Duodenal mucosa (tissue), 2 donors: ENCODE measurements around the gene TPSAB1.
"Not testable (repeated sequence)": the region's sequence is repeated elsewhere in the genome, so short reads cannot be mapped to it uniquely, and the experiment has no call there.

ENCODE experiments used
- H3K27ac ChIP-seq: one replicate; pipeline ENCODE4 v1.7.0; 2013; ENCODE audit warnings: low read depth, low read length
- H3K27me3 ChIP-seq, 2 donors: one replicate each; pipeline ENCODE4 v1.7.0; 2013; ENCODE audit warnings: low read length in 2 of 2, control low read depth in 1 of 2; ENCODE audit not compliant: insufficient read depth in 2 of 2, control insufficient read depth in 1 of 2
- H3K36me3 ChIP-seq, 2 donors: one replicate each; pipeline ENCODE4 v1.7.0; 2013; ENCODE audit warnings: low read length in 2 of 2, control low read depth in 1 of 2; ENCODE audit not compliant: insufficient read depth in 2 of 2, control insufficient read depth in 1 of 2
- H3K4me1 ChIP-seq, 2 donors: one replicate each; pipeline ENCODE4 v1.7.0; 2013; ENCODE audit warnings: low read length in 2 of 2, control low read depth in 1 of 2; ENCODE audit not compliant: insufficient read depth in 2 of 2, control insufficient read depth in 1 of 2
- H3K4me3 ChIP-seq, 2 donors: one replicate each; pipeline ENCODE4 v1.7.0; 2013; ENCODE audit warnings: low read length in 2 of 2, low read depth in 1 of 2
- H3K9ac ChIP-seq, 2 donors: one replicate each; pipeline ENCODE4 v1.7.0; 2013; ENCODE audit warnings: low read length in 2 of 2, low read depth in 1 of 2
- H3K9me3 ChIP-seq, 2 donors: one replicate each; pipeline ENCODE4 v1.7.0; 2013; ENCODE audit warnings: low read length in 2 of 2, control low read depth in 1 of 2; ENCODE audit not compliant: control insufficient read depth in 1 of 2

The TPSAB1 gene

GRCh38 chr16:1198194-1198593 is 42.3 kb upstream of the TPSAB1 start:
- H3K36me3 ChIP-seq: no peaks in the 10 kb centered on the region
- no peak overlapping the region for H3K4me3 ChIP-seq
- no peaks in the 10 kb centered on the region for H3K27me3 ChIP-seq
- peaks cover 0 to 10% of the 10 kb centered on the region in 2 donors for H3K4me1 ChIP-seq
- H3K9ac ChIP-seq: no peak overlapping the region
- H3K9me3 ChIP-seq: no peaks in the 10 kb centered on the region
- H3K27ac ChIP-seq: no peak overlapping the region

GRCh38 chr16:1198671-1199346 is 41.7 kb upstream of the TPSAB1 start:
- H3K27me3 ChIP-seq, H3K4me1 ChIP-seq, H3K36me3 ChIP-seq, H3K27ac ChIP-seq, H3K4me3 ChIP-seq, H3K9ac ChIP-seq, H3K9me3 ChIP-seq: not testable (repeated sequence)

- no peaks in the 10 kb centered on the region for H3K36me3 ChIP-seq
- H3K4me1 ChIP-seq: no peaks in the 10 kb centered on the region
- H3K4me3 ChIP-seq: no peak overlapping the region
- H3K9ac ChIP-seq: no peak overlapping the region
- H3K9me3 ChIP-seq: no peaks in the 10 kb centered on the region
- no peaks in the 10 kb centered on the region for H3K27me3 ChIP-seq
- H3K27ac ChIP-seq: no peak overlapping the region
Measured at GRCh38 chr16:1199347-1200013, 41.0 kb upstream of the TPSAB1 start.

- Histone ChIP-seq H3K27me3 (no peaks in the 10 kb centered on the region), H3K4me3 (no peak overlapping the region), H3K36me3 (no peaks in the 10 kb centered on the region), H3K9me3 (no peaks in the 10 kb centered on the region), H3K4me1 (no peaks in the 10 kb centered on the region), H3K27ac (no peak overlapping the region), H3K9ac (no peak overlapping the region)
Measured at GRCh38 chr16:1200014-1200627, 40.4 kb upstream of the TPSAB1 start.

GRCh38 chr16:1201444-1201843 is 39.1 kb upstream of the TPSAB1 start:
- H3K4me3 ChIP-seq: no peak overlapping the region
- H3K4me1 ChIP-seq: no peaks in the 10 kb centered on the region
- no peaks in the 10 kb centered on the region for H3K9me3 ChIP-seq
- H3K27me3 ChIP-seq: no peaks in the 10 kb centered on the region
- H3K36me3 ChIP-seq: no peaks in the 10 kb centered on the region
- H3K27ac ChIP-seq: no peak overlapping the region
- H3K9ac ChIP-seq: no peak overlapping the region

- no peaks in the 10 kb centered on the region for H3K27me3 ChIP-seq
- H3K36me3 ChIP-seq: no peaks in the 10 kb centered on the region
- no peaks in the 10 kb centered on the region for H3K9me3 ChIP-seq
- H3K4me3 ChIP-seq: no peak overlapping the region
- no peak overlapping the region for H3K27ac ChIP-seq
- H3K9ac ChIP-seq: no peak overlapping the region
- H3K4me1 ChIP-seq: no peaks in the 10 kb centered on the region
Measured at GRCh38 chr16:1202274-1202673, 38.2 kb upstream of the TPSAB1 start.

GRCh38 chr16:1204933-1205332 is 35.6 kb upstream of the TPSAB1 start:
- Histone ChIP-seq H3K27ac (no peak overlapping the region), H3K36me3 (no peaks in the 10 kb centered on the region)

GRCh38 chr16:1206326-1206725 is 34.2 kb upstream of the TPSAB1 start:
- no peaks in the 10 kb centered on the region for H3K27me3 ChIP-seq
- H3K9ac ChIP-seq: no peak overlapping the region
- no peaks in the 10 kb centered on the region for H3K9me3 ChIP-seq
- no peak overlapping the region for H3K4me3 ChIP-seq
- H3K27ac ChIP-seq: no peak overlapping the region
- no peaks in the 10 kb centered on the region for H3K36me3 ChIP-seq
- H3K4me1 ChIP-seq: no peaks in the 10 kb centered on the region

More at GRCh38 chr16:1204933-1205332, 35.6 kb upstream of the TPSAB1 start:
- Histone ChIP-seq H3K4me3 (no peak overlapping the region), H3K9me3 (no peaks in the 10 kb centered on the region), H3K9ac (no peak overlapping the region), H3K27me3 (no peaks in the 10 kb centered on the region), H3K4me1 (no peaks in the 10 kb centered on the region)

GRCh38 chr16:1206786-1207185 is 33.7 kb upstream of the TPSAB1 start:
- H3K9me3 ChIP-seq: no peaks in the 10 kb centered on the region
- no peaks in the 10 kb centered on the region for H3K4me1 ChIP-seq
- H3K36me3 ChIP-seq: no peaks in the 10 kb centered on the region
- H3K27ac ChIP-seq: no peak overlapping the region
- no peak overlapping the region for H3K4me3 ChIP-seq
- H3K9ac ChIP-seq: no peak overlapping the region
- no peaks in the 10 kb centered on the region for H3K27me3 ChIP-seq

GRCh38 chr16:1208239-1208830 is 32.2 kb upstream of the TPSAB1 start:
- H3K4me1 ChIP-seq: no peaks in the 10 kb centered on the region
- no peak overlapping the region for H3K27ac ChIP-seq
- no peaks in the 10 kb centered on the region for H3K9me3 ChIP-seq
- no peaks in the 10 kb centered on the region for H3K27me3 ChIP-seq
- no peak overlapping the region for H3K4me3 ChIP-seq
- H3K9ac ChIP-seq: no peak overlapping the region
- no peaks in the 10 kb centered on the region for H3K36me3 ChIP-seq
